Endothelial cell (in vitro differentiated cells): ENCODE data around the gene SMIM12. TPM values are rescaled to one million over a fixed set of nuclear protein-coding genes. Genes with fewer than 3 reads are reported as not detected.

Source experiments
- DNase-seq: peaks from one replicate; pipeline ENCODE4 v3.0.0; 2021; ENCODE audit warnings: low spot score
- H3K27ac Mint-ChIP-seq: one replicate; pipeline ENCODE4 v1.8.0; 2021; ENCODE audit warnings: mixed read lengths, inconsistent platforms; ENCODE audit not compliant: unreplicated experiment
- H3K27me3 Mint-ChIP-seq: one replicate; pipeline ENCODE4 v1.8.0; 2021; ENCODE audit warnings: mild to moderate bottlenecking, moderate library complexity, mixed read lengths, inconsistent platforms; ENCODE audit not compliant: unreplicated experiment
- H3K36me3 Mint-ChIP-seq: one replicate; pipeline ENCODE4 v1.8.0; 2021; ENCODE audit warnings: mild to moderate bottlenecking, low read depth, mixed read lengths, inconsistent platforms; ENCODE audit not compliant: unreplicated experiment
- H3K4me1 Mint-ChIP-seq: one replicate; pipeline ENCODE4 v1.8.0; 2021; ENCODE audit warnings: mild to moderate bottlenecking, mixed read lengths, inconsistent platforms; ENCODE audit not compliant: unreplicated experiment
- H3K4me3 Mint-ChIP-seq: one replicate; pipeline ENCODE4 v1.8.0; 2021; ENCODE audit warnings: mild to moderate bottlenecking, mixed read lengths, inconsistent platforms; ENCODE audit not compliant: unreplicated experiment
- H3K9me3 Mint-ChIP-seq: one replicate; pipeline ENCODE4 v1.8.0; 2021; ENCODE audit warnings: mixed read lengths, inconsistent platforms; ENCODE audit not compliant: unreplicated experiment
- total RNA-seq: library from RNA; stranded (reverse); fragmentation: NEBNext Ultra II Directional; extraction: Animal tissue kit (Norgen Biotek cat#: 25700); gene quantifications from one replicate; pipeline ENCODE4 v1.2.1, GENCODE V29; 2021; ENCODE audit not compliant: unreplicated experiment
- TF ChIP-seq, protein P1 (sequence below): fragments of 200-600 bp; sonication (generic); IDR thresholded peaks from one replicate; pipeline ENCODE4 v1.5.0; 2021; ENCODE audit warnings: antibody characterized with exemption; ENCODE audit not compliant: unreplicated experiment

SMIM12 gene
- total RNA-seq, 1 donor from 2014 or later = 84.4 TPM

DNA sequence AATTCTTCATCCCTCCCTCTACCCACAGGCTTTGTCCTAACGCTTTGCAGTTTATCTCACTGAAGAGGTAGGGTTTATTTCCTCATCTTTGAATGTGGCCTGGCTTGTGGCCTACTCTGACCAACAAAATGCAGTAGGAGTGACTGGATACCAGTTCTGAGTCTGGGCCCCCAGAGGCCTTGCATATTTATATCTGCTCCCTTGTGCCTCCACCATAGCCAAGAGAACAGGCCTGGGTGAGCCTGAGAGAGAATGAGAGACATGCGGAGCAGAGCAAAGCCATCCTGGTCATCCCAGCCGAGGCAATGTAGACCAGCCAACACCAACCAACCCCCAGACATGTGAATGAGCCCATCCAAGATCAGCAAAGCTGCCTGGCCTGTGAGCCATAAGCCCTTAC lies 30.3 kb downstream of the SMIM12 start:
- Mint-ChIP-seq H3K27me3 (peaks cover 3% of the 10 kb centered on the region), H3K36me3 (no peaks in the 10 kb centered on the region), H3K4me3 (no peak overlapping the region), H3K9me3 (no peaks in the 10 kb centered on the region), H3K27ac (no peak overlapping the region), H3K4me1 (peaks cover 72% of the 10 kb centered on the region)
- no peak for DNase-seq
- TF ChIP-seq, protein P1, sequence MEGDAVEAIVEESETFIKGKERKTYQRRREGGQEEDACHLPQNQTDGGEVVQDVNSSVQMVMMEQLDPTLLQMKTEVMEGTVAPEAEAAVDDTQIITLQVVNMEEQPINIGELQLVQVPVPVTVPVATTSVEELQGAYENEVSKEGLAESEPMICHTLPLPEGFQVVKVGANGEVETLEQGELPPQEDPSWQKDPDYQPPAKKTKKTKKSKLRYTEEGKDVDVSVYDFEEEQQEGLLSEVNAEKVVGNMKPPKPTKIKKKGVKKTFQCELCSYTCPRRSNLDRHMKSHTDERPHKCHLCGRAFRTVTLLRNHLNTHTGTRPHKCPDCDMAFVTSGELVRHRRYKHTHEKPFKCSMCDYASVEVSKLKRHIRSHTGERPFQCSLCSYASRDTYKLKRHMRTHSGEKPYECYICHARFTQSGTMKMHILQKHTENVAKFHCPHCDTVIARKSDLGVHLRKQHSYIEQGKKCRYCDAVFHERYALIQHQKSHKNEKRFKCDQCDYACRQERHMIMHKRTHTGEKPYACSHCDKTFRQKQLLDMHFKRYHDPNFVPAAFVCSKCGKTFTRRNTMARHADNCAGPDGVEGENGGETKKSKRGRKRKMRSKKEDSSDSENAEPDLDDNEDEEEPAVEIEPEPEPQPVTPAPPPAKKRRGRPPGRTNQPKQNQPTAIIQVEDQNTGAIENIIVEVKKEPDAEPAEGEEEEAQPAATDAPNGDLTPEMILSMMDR = no peak

DNA sequence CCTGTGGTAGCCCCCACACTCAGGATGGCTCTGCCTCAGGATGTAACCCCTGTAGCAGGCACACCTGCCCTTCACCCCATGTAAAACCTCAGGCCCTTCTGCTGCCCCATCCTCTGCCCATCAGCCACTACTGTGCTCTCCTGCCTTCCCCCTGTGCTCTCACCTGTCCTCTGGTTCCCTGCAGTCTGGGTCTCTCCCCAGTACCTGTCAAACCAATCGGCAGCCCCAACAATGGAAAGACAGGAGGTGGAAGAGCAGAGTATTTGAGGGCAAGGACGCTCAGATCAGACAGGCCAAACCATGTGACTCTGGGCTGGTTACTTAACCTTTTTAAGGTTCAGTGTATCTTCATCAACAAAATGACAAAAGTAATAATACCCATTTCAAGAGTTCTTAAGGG lies 30.9 kb downstream of the SMIM12 start:
- Mint-ChIP-seq H3K9me3 (no peaks in the 10 kb centered on the region), H3K4me3 (no peak overlapping the region), H3K36me3 (no peaks in the 10 kb centered on the region), H3K27me3 (peaks cover 5% of the 10 kb centered on the region), H3K4me1 (peaks cover 71% of the 10 kb centered on the region), H3K27ac (peak overlapping the region; percentile 57)
- TF ChIP-seq, protein P1 = no peak
- DNase-seq = no peak

DNA sequence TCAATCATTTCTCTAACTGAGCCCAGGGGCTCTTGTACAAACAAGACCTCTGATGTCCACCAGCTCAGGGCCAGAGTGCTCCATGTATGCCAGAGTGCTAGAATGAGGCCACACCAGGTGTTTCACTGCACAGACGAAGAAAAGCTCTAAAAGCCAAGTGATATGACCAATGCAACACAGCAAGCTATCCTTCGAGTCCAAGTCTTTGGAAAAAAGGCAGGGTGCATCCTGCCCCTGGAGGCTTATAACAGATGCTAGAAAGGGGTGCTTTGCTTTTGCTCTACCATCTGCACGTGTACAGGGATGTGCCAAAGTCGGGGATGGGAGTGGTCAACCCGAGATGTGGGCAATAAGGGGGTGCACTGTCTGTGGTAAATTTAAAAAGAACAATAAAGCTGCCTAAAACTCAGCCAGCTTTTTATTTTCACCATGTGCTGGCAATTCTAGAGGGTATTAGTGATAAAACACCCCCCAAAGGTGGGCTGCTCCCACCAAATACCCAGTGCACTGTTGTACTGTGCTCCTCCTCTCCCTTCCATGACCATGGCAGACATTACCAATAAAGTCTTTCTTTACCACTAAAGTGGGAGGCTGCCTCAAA lies 32.1 kb downstream of the SMIM12 start:
- no peaks in the 10 kb centered on the region for H3K9me3 Mint-ChIP-seq
- no peak for DNase-seq
- no peaks in the 10 kb centered on the region for H3K36me3 Mint-ChIP-seq
- H3K27me3 Mint-ChIP-seq = peaks cover 5% of the 10 kb centered on the region
- H3K4me1 Mint-ChIP-seq = peaks cover 64% of the 10 kb centered on the region
- no peak overlapping the region for H3K27ac Mint-ChIP-seq
- H3K4me3 Mint-ChIP-seq = peak overlapping the region; percentile 5
- TF ChIP-seq, protein P1 = no peak

DNA sequence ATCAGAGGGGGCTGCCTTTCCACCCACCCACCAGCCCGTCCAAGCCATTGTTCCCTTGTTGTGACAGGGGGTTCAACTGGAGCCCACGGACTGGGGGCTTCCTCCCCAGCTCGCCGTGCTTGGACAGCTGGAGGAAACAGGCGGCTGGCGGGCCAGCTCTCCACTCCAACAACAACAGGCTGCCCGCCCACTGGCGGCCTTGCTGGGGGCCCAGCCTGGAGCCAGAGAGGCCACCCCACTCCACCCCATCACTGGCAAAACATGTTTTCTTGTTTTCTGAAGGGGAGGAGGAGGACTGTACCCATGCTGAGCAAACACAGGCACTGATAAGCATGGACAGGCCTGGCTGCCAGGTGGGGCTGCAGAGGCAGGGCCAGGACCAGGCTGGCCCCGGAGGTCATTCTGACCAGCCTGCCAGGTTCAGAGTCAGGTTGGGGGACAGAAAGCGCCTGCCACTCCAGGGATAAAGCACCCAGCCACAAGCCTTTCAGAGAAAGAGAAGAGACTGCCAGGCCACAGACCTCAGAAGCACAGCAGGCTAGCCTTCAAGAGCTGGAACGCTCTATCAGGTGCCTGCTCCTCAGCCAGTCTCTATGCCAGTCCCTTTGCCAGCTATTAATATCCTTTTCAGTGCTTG lies 34.0 kb downstream of the SMIM12 start:
- TF ChIP-seq, protein P1 = no peak
- Mint-ChIP-seq H3K4me3 (no peak overlapping the region), H3K9me3 (no peaks in the 10 kb centered on the region), H3K27ac (peak overlapping the region; percentile 92), H3K27me3 (peaks cover 2% of the 10 kb centered on the region), H3K36me3 (no peaks in the 10 kb centered on the region), H3K4me1 (peaks cover 49% of the 10 kb centered on the region)
- peak; percentile 51 for DNase-seq

DNA sequence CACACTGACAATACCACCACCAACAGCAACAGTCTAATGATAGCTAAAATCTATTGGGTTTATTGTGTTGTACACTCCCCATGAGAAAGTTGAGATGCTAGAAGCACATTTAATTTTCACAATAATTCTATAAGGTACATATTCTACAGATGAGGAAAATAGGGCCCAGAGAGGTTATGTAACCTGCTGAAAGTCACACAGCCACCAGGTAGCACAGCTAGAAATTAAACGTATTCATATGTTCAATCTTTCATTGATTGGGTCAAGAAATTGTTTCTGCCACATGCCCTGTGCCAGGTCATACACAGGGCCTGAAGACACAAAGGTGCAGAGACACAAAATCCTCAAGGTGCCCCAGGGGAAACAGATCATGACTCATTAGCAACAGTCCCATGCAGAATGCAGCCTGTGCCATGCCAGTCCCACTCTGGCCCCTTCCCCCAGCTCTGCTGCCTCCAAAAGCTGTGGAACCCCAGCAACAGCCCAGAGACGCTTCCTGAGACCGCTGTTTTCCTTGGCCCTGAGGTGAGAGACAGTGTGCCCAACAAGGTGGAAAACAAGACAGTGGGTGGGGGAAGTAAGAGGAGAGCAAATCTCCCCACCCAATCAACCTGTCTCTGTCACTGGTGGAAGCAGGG lies 34.6 kb downstream of the SMIM12 start:
- Mint-ChIP-seq H3K4me1 (peaks cover 48% of the 10 kb centered on the region), H3K27ac (peak overlapping the region; percentile 92), H3K36me3 (no peaks in the 10 kb centered on the region), H3K27me3 (peaks cover 2% of the 10 kb centered on the region), H3K4me3 (peak overlapping the region; percentile 14), H3K9me3 (no peaks in the 10 kb centered on the region)
- no peak for DNase-seq
- TF ChIP-seq, protein P1 = no peak
